ENCODE results near the gene DUOX1. TPM values are rescaled to one million over a fixed set of nuclear protein-coding genes. Genes with fewer than 3 reads are reported as not detected.

The DUOX1 gene
- total and polyA plus RNA-seq, 2 experiments from 2014 or later: 0.32 to 1.8 TPM

- 0 to 1% methylated on average over 23 to 25 of the region's 25 CpGs for WGBS, 2 experiments (ENCODE audit: low coverage in 1 of 2, low lambda C conversion rate in 2 of 2, missing lambda C conversion rate in 2 of 2)
- H3K9me3 ChIP-seq (ENCODE audit: low read depth): no peaks in the 10 kb centered on the region
- H3F3A ChIP-seq (ENCODE audit: insufficient read depth): peaks cover 20% of the 10 kb centered on the region
- DNase-seq: peak; percentile 47
- H3K27ac ChIP-seq: peak overlapping the region; percentile 97
- H3K27me3 ChIP-seq (replicated peaks; ENCODE audit: insufficient read depth): no peaks in the 10 kb centered on the region
- peak overlapping the region; percentile 91 for H3K9ac ChIP-seq
- H4K20me1 ChIP-seq (ENCODE audit: insufficient read depth): no peaks in the 10 kb centered on the region
- peak overlapping the region; percentile 90 for H3K4me2 ChIP-seq (ENCODE audit: unreplicated experiment)
- no peaks in the 10 kb centered on the region for H3K4me1 ChIP-seq (ENCODE audit: insufficient read depth)
- no peaks in the 10 kb centered on the region for H3K36me3 ChIP-seq (ENCODE audit: low read depth)
- H3K4me3 ChIP-seq: peak overlapping the region; percentile 93
- no peak for TF ChIP-seq EZH2phosphoT487 (IDR thresholded peaks at IDR 0.05; ENCODE audit: insufficient read depth, low read depth)
- H2AFZ ChIP-seq: peak overlapping the region; percentile 99
- H3K79me2 ChIP-seq (ENCODE audit: insufficient read depth): no peaks in the 10 kb centered on the region
- no peaks in the 10 kb centered on the region for H3K9me2 ChIP-seq (ENCODE audit: insufficient read depth)
- in situ Hi-C loops (cut with MboI): loop anchor here (25.0 kb wide), 1 partner anchor 413 kb away; no protein-coding TSS in a partner anchor
Observed at GRCh38 chr15:45199136-45199810, 69.5 kb downstream of the DUOX1 start.

- in situ Hi-C loops (cut with MboI): no loop called here
- peak overlapping the region; percentile 99 for H2AFZ ChIP-seq
- no peaks in the 10 kb centered on the region for H4K20me1 ChIP-seq (ENCODE audit: insufficient read depth)
- peaks cover 20% of the 10 kb centered on the region for H3F3A ChIP-seq (ENCODE audit: insufficient read depth)
- H3K9me2 ChIP-seq (ENCODE audit: insufficient read depth): no peaks in the 10 kb centered on the region
- H3K4me2 ChIP-seq (ENCODE audit: unreplicated experiment): peak overlapping the region; percentile 98
- H3K79me2 ChIP-seq (ENCODE audit: insufficient read depth): no peaks in the 10 kb centered on the region
- H3K4me1 ChIP-seq (ENCODE audit: insufficient read depth): no peaks in the 10 kb centered on the region
- H3K27me3 ChIP-seq (replicated peaks; ENCODE audit: insufficient read depth): no peaks in the 10 kb centered on the region
- H3K4me3 ChIP-seq: peak overlapping the region; percentile 93
- 0 to 3% methylated on average over 34 of the region's 34 CpGs for WGBS, 2 experiments (ENCODE audit: low coverage in 1 of 2, low lambda C conversion rate in 2 of 2, missing lambda C conversion rate in 2 of 2)
- no peak for TF ChIP-seq EZH2phosphoT487 (IDR thresholded peaks at IDR 0.05; ENCODE audit: insufficient read depth, low read depth)
- TF ChIP-seq EZH2 (IDR thresholded peaks at IDR 0.05; ENCODE audit: insufficient read depth, poor library complexity, severe bottlenecking): no peak
- peak overlapping the region; percentile 91 for H3K9ac ChIP-seq
- DNase-seq: peak; percentile 96
- H3K27ac ChIP-seq: peak overlapping the region; percentile 97
- H3K9me3 ChIP-seq (ENCODE audit: low read depth): no peaks in the 10 kb centered on the region
- no peaks in the 10 kb centered on the region for H3K36me3 ChIP-seq (ENCODE audit: low read depth)
Observed at GRCh38 chr15:45200001-45200798, 70.4 kb downstream of the DUOX1 start.

DNA sequence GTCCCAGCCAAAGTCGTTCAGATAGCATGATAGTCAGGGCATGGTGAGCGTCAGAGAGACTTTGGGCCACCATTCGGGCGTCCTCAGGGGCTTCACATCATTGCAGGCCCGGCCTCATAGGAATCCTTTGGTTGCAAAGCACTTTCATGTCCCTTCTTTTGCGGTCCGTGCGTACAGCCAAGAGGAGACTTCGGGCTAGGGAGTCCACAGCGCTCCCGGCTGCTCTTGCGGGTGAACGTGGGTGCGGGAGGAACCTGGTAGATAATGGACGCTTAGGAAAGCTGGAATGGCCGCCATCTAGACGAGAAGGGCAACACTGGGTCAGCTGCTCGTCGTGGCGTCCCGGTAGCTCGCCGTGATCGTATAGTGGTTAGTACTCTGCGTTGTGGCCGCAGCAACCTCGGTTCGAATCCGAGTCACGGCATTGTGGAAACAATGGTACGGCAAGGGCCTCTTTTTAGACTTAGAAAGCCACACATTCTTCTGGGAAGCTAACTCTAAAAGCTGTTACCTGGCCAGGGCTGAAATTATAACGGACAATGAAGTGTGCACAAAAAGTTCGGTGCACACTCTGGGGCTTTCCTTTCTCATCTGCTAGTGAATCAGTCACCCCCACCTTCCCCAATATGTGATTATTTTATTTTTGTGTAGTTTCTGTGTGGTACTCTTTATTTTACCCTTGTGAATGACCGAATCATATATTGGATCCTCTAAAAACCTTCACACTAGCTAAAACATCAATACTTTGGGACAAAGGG, 71.2 kb downstream of the DUOX1 start:
- peak overlapping the region; percentile 97 for H3K27ac ChIP-seq

GRCh38 chr15:45201557-45201859, 71.7 kb downstream of the DUOX1 start:
- H3F3A ChIP-seq (ENCODE audit: insufficient read depth): peaks cover 20% of the 10 kb centered on the region
- in situ Hi-C loops (cut with MboI): no loop called here
- no peaks in the 10 kb centered on the region for H4K20me1 ChIP-seq (ENCODE audit: insufficient read depth)
- H3K9me2 ChIP-seq (ENCODE audit: insufficient read depth): no peaks in the 10 kb centered on the region
- H3K36me3 ChIP-seq (ENCODE audit: low read depth): no peaks in the 10 kb centered on the region
- H3K4me2 ChIP-seq (ENCODE audit: unreplicated experiment): no peak overlapping the region
- no peak overlapping the region for H2AFZ ChIP-seq
- peak; percentile 7 for DNase-seq
- H3K27me3 ChIP-seq (replicated peaks; ENCODE audit: insufficient read depth): no peaks in the 10 kb centered on the region
- peak overlapping the region; percentile 97; the same call in 1 of the 2 replicates for H3K27ac ChIP-seq
- H3K9ac ChIP-seq: no peak overlapping the region
- TF ChIP-seq EZH2phosphoT487 (IDR thresholded peaks at IDR 0.05; ENCODE audit: insufficient read depth, low read depth) (no peak), EZH2 (IDR thresholded peaks at IDR 0.05; ENCODE audit: insufficient read depth, poor library complexity, severe bottlenecking) (no peak)
- no peaks in the 10 kb centered on the region for H3K4me1 ChIP-seq (ENCODE audit: insufficient read depth)
- H3K4me3 ChIP-seq: no peak overlapping the region
- WGBS, 2 experiments (ENCODE audit: low coverage in 1 of 2, low lambda C conversion rate in 2 of 2, missing lambda C conversion rate in 2 of 2): 62 to 68% methylated on average over 3 of the region's 3 CpGs
- no peaks in the 10 kb centered on the region for H3K79me2 ChIP-seq (ENCODE audit: insufficient read depth)
- no peaks in the 10 kb centered on the region for H3K9me3 ChIP-seq (ENCODE audit: low read depth)

More for the DNA sequence above, 71.2 kb downstream of the DUOX1 start:
- Histone ChIP-seq H3K79me2 (ENCODE audit: insufficient read depth) (no peaks in the 10 kb centered on the region), H4K20me1 (ENCODE audit: insufficient read depth) (no peaks in the 10 kb centered on the region), H3K36me3 (ENCODE audit: low read depth) (no peaks in the 10 kb centered on the region), H3K27me3 (replicated peaks; ENCODE audit: insufficient read depth) (no peaks in the 10 kb centered on the region), H3K9ac (peak overlapping the region; percentile 91), H3K9me3 (ENCODE audit: low read depth) (no peaks in the 10 kb centered on the region), H3K9me2 (ENCODE audit: insufficient read depth) (no peaks in the 10 kb centered on the region), H3K4me1 (ENCODE audit: insufficient read depth) (no peaks in the 10 kb centered on the region), H2AFZ (peak overlapping the region; percentile 99), H3F3A (ENCODE audit: insufficient read depth) (peaks cover 20% of the 10 kb centered on the region), H3K4me2 (ENCODE audit: unreplicated experiment) (peak overlapping the region; percentile 98), H3K4me3 (peak overlapping the region; percentile 93)
- 3 to 4% methylated on average over 32 to 34 of the region's 34 CpGs for WGBS, 2 experiments (ENCODE audit: low coverage in 1 of 2, low lambda C conversion rate in 2 of 2, missing lambda C conversion rate in 2 of 2)
- no peak for TF ChIP-seq EZH2phosphoT487 (IDR thresholded peaks at IDR 0.05; ENCODE audit: insufficient read depth, low read depth)
- no peak for TF ChIP-seq EZH2 (IDR thresholded peaks at IDR 0.05; ENCODE audit: insufficient read depth, poor library complexity, severe bottlenecking)
- peak; percentile 85 for DNase-seq
- in situ Hi-C loops (cut with MboI): no loop called here

Data from GM23248 (cell line).